Activated naive CD4-positive, alpha-beta T cell treated with anti-CD3 and anti-CD28 coated beads, Interleukin-2, amount 50 U/mL, for 16 hours (primary cell): ENCODE data around the gene FIGNL2.
"Not testable (repeated sequence)": the region's sequence is repeated elsewhere in the genome, so short reads cannot be mapped to it uniquely, and the experiment has no call there.

ENCODE experiments used
- DNase-seq: peaks from one replicate; pipeline ENCODE4 v3.0.0-alpha.2; 2020

FIGNL2 gene

GRCh38 chr12:51848326-51848727, at the start of gene FIGNL2:
Gene FIGNL2 (minus strand): TSS chr12:51848718. CDS start chr12:51822413, 26,305 bp downstream.
- no peak for DNase-seq

GRCh38 chr12:51897181-51897580, 48.7 kb upstream of the FIGNL2 start:
- no peak for DNase-seq

- DNase-seq, result no peak
These were observed 47.7 kb upstream of the FIGNL2 start for GRCh38 chr12:51896236-51896635.

- no peak for DNase-seq
These were observed 47.0 kb upstream of the FIGNL2 start for GRCh38 chr12:51895378-51896135.

GRCh38 chr12:51893786-51894185, 45.3 kb upstream of the FIGNL2 start:
- no peak for DNase-seq

- no peak for DNase-seq
These were observed 43.3 kb upstream of the FIGNL2 start for GRCh38 chr12:51891843-51892242.

GRCh38 chr12:51890511-51891171, 42.1 kb upstream of the FIGNL2 start:
- DNase-seq, result no peak

- no peak for DNase-seq
These were observed 41.6 kb upstream of the FIGNL2 start for GRCh38 chr12:51890133-51890464.

- no peak for DNase-seq
These were observed 41.0 kb upstream of the FIGNL2 start for GRCh38 chr12:51889216-51890132.

- no peak for DNase-seq
These were observed 40.0 kb upstream of the FIGNL2 start for GRCh38 chr12:51888316-51889215.

GRCh38 chr12:51887476-51888315, 39.2 kb upstream of the FIGNL2 start, which contains the start of gene ANKRD33:
Gene ANKRD33 (plus strand): TSS chr12:51888103. CDS start chr12:51888187, 84 bp downstream.
- DNase-seq, result no peak

- DNase-seq, result peak; percentile 38
These were observed 37.6 kb upstream of the FIGNL2 start for GRCh38 chr12:51886021-51886710.

- not testable (repeated sequence) for DNase-seq
These were observed 36.9 kb upstream of the FIGNL2 start for GRCh38 chr12:51885294-51886020.

GRCh38 chr12:51884676-51885229, 36.2 kb upstream of the FIGNL2 start:
- no peak for DNase-seq

GRCh38 chr12:51883998-51884675, 35.6 kb upstream of the FIGNL2 start:
- DNase-seq, result no peak

- DNase-seq, result no peak
These were observed 34.8 kb upstream of the FIGNL2 start for GRCh38 chr12:51883295-51883694.

GRCh38 chr12:51879102-51879501, 30.6 kb upstream of the FIGNL2 start:
- no peak for DNase-seq

GRCh38 chr12:51874486-51874885, 26.0 kb upstream of the FIGNL2 start:
- DNase-seq, result no peak

GRCh38 chr12:51874000-51874399, 25.5 kb upstream of the FIGNL2 start:
- DNase-seq, result no peak
